Activated T-cell treated with anti-CD3 and anti-CD28 coated beads for 24 hours (primary cell): ENCODE measurements around the gene LY6G6F.

Experiments
- DNase-seq: peaks from one replicate; pipeline ENCODE4 v3.0.0-alpha.2; 2020; ENCODE audit warnings: low read depth

The LY6G6F gene

DNA sequence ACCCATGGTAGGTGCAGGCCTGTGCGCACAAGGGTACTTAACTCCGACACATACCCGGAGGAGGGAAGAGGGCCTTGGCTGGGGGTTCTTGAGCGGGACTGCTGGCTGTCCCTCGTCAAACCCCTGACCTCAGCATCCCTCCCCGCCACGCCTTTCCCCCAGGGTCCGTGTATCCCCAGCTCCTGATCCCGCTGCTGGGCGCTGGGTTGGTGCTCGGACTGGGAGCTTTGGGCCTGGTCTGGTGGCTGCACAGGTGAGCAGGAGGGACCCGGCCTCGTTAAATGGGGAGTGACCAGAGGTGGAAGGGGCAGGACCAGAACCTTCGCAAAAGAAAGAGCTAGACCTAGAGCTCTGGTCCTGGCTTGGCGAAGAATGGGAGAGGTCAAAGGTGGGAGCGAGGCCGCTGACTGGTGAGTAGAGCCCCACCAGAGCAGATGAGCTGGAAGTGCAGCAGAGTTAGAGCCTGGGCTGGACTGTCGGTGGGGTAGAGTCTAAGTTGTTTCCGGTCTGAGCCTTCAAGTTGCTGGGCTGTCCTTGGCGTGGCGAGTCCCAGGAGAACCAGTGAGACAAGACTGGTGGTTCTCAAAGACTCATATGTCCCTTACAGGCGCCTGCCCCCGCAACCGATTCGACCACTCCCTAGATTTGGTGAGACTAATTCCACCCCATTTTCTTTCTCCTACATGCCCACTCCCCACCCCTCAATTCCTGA is 17.5 kb downstream of the LY6G6F start:
- no peak for DNase-seq

GRCh38 chr6:31725502-31726350 is 19.1 kb downstream of the LY6G6F start:
- no peak for DNase-seq

- DNase-seq, result no peak
Measured at GRCh38 chr6:31727034-31727716, 20.5 kb downstream of the LY6G6F start.

GRCh38 chr6:31727717-31728671 is 21.3 kb downstream of the LY6G6F start:
- DNase-seq, result no peak

DNA sequence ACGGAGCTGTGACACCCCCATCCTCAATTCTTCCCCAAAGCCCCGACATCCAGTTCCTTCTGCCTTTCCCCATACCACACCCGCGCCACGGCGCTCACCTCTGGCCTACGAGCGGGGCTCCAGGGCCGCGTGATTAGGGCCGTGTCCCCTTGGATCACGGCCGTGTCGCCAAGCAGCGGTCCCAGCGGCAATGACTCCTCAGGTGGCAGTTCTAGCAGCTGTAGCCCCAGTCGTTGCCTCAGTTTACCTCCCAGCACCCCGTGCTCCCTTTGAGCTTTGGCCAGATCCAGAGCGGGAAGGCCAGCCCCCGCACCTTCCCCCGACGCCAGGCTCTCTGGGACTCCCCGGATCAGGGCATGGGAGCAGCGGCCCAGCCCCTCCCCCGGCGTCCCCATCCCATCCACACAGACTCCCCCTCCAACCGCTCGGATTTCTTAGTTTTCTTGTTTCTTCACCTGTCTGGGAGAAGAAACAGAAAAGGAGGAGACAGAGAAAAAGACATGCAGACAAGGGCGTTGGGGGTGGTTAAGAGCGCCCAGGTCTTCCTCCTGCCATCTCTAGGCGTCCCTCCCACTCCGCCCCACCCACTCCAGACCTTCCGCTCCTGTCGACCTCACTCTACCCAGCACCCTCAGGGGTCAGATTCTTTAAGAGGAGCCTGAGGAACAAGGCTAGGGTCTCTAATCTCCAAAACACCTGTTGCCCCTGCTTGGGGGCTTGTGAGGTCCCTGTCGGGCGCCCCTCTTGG is 22.3 kb downstream of the LY6G6F start, which contains the start of gene DDAH2:
Gene DDAH2 (minus strand): TSS at position 533 of the 748 bp plus-strand sequence. CDS start 138 bp downstream, at position 395.
- no peak for DNase-seq

GRCh38 chr6:31729515-31729978 is 22.9 kb downstream of the LY6G6F start:
- DNase-seq, result peak; percentile 66

- DNase-seq, result peak; percentile 48
Measured at GRCh38 chr6:31729979-31730630, 23.4 kb downstream of the LY6G6F start.

DNA sequence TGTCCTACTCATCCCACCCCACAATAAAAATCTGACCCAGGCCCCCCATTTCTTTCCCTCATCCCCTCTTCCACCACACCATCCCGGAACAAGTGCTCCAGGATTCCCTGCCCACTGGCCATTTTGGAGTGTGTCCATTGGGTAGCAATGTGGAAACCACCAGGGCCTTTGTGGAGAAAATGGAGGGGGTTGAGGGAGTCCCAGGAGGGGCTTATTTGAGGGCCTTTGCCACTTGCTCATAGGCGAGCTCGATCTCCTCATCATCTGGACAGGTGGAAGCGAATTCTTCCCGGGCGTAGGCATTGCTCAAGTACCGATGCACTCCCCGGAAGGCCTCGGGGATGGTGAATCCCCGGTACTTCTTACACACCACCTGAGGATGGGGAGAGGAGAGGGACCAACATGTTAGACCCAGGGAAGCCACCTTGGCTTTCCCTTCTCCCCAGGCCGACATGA is 24.0 kb downstream of the LY6G6F start:
- no peak for DNase-seq

- DNase-seq, result no peak
Measured at GRCh38 chr6:31732029-31732428, 25.4 kb downstream of the LY6G6F start.

GRCh38 chr6:31733734-31734133 is 27.1 kb downstream of the LY6G6F start:
- no peak for DNase-seq

- DNase-seq, result no peak
Measured at GRCh38 chr6:31734247-31734820, 27.7 kb downstream of the LY6G6F start.

- DNase-seq, result peak; percentile 46
Measured at GRCh38 chr6:31734821-31735406, 28.2 kb downstream of the LY6G6F start.

DNA sequence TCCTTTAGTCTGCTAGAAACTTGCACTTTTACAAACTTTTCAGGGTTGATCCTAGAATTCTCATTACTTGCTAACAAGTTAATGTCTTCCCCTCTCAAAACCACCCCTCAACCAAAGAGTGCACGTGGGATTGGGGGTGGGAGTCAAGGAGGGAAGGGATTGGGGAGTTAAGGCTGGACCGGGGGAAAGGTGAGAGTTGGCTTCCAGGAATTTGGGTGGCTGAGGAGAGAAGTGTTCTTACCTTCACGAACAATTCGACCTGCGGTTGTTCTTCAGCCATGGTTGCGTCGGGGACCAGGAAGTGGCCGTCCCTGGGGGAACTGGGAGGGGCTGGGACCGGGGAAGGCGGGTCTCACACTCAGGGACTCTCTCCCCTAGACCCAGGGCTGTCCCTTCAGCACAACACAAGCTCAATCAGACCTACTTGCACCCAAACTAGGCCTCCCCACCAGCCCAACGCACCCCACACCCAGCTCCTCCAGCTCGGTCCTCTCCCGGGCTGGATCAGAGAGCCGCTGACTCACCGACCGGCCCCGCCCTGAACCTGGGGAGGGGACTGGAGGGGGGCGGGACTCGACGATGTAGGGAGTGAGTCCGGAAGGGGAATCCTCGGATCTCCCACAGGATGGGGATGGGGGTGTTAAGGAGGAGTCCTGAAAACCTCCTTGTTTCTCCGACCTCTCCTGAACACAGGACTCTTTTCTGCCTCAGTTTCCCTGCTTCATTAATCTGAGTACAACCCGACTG is 29.5 kb downstream of the LY6G6F start, which contains the start of gene CLIC1:
Gene CLIC1 (minus strand): TSS at position 510 of the 747 bp plus-strand sequence. CDS start 230 bp downstream, at position 280.
- DNase-seq, result peak; percentile 75

GRCh38 chr6:31736768-31737314 is 30.2 kb downstream of the LY6G6F start:
- no peak for DNase-seq

GRCh38 chr6:31737315-31737990 is 30.8 kb downstream of the LY6G6F start:
- DNase-seq, result no peak

- peak; percentile 48 for DNase-seq
Measured at GRCh38 chr6:31737991-31738979, 31.6 kb downstream of the LY6G6F start.
